CD14-positive monocyte (primary cell): ENCODE results near the gene GLI1. TPM values are rescaled to one million over a fixed set of nuclear protein-coding genes. Genes with fewer than 3 reads are reported as not detected.

Experiments used
- DNase-seq, 3 donors: peaks; one replicate each; pipeline ENCODE4 v3.0.0-alpha.2; 2011 to 2022
- H2AFZ ChIP-seq: 2 replicates; pipeline ENCODE4 v1.6.0; 2012; ENCODE audit warnings: mild to moderate bottlenecking, low read depth, low read length, inconsistent platforms; ENCODE audit not compliant: insufficient read depth, poor library complexity, severe bottlenecking
- H3K27ac ChIP-seq, 2 donors: 1 replicate in 1 of 2; 2 replicates in 1 of 2; pipeline ENCODE4 v1.5.1; 2012 to 2013; ENCODE audit warnings: low read length in 2 of 2, control low read depth in 1 of 2, inconsistent platforms in 1 of 2, low read depth in 1 of 2, mild to moderate bottlenecking in 1 of 2
- H3K27me3 ChIP-seq, 2 donors: one replicate each; pipeline versions ENCODE4 v1.6.0 to v1.6.1; 2011 to 2013; ENCODE audit warnings: low read length in 2 of 2; ENCODE audit not compliant: control insufficient read depth in 2 of 2, insufficient read depth in 2 of 2
- H3K36me3 ChIP-seq, 2 donors: replicated peaks in 1 of 2; 1 replicate in 1 of 2; 2 replicates in 1 of 2; pipeline versions ENCODE4 v1.5.1 to v1.6.1; 2012 to 2013; ENCODE audit warnings: low read length in 2 of 2, control low read depth in 1 of 2, inconsistent platforms in 1 of 2, mild to moderate bottlenecking in 1 of 2; ENCODE audit not compliant: insufficient read depth in 2 of 2, control insufficient read depth in 1 of 2
- H3K4me1 ChIP-seq, 2 donors: 1 replicate in 1 of 2; 2 replicates in 1 of 2; pipeline versions ENCODE4 v1.5.1 to v1.6.1; 2012 to 2013; ENCODE audit warnings: low read length in 2 of 2, control low read depth in 1 of 2, inconsistent platforms in 1 of 2, mild to moderate bottlenecking in 1 of 2, moderate library complexity in 1 of 2; ENCODE audit not compliant: insufficient read depth in 2 of 2, control insufficient read depth in 1 of 2
- H3K4me2 ChIP-seq: replicated peaks from 2 replicates; pipeline ENCODE3; 2012; ENCODE audit warnings: low read length, moderate library complexity, mild to moderate bottlenecking; ENCODE audit not compliant: poor library complexity, severe bottlenecking; ENCODE audit errors: extremely low read depth
- H3K4me3 ChIP-seq, 3 experiments: fragments of 200-600 bp in 1 of 3; sonication (generic) in 1 of 3; replicated peaks in 1 of 3; 1 replicate in 2 of 3; 2 replicates in 1 of 3; pipeline ENCODE4 v1.5.1; 2011 to 2013; ENCODE audit warnings: low read length in 3 of 3, mild to moderate bottlenecking in 3 of 3, control low read depth in 2 of 3, low read depth in 2 of 3, inconsistent platforms in 1 of 3, moderate library complexity in 1 of 3
- H3K79me2 ChIP-seq: 2 replicates; pipeline ENCODE4 v1.6.0; 2012; ENCODE audit warnings: mild to moderate bottlenecking, control low read depth, inconsistent platforms, low read length, moderate library complexity; ENCODE audit not compliant: insufficient read depth
- H3K9ac ChIP-seq: 2 replicates; pipeline ENCODE4 v1.6.0; 2017; ENCODE audit warnings: low read length, mild to moderate bottlenecking; ENCODE audit not compliant: insufficient read depth, poor library complexity, severe bottlenecking
- H3K9me3 ChIP-seq, 2 donors: replicated peaks in 1 of 2; 1 replicate in 1 of 2; 2 replicates in 1 of 2; pipeline versions ENCODE4 v1.5.1 to v1.6.1; 2012 to 2013; ENCODE audit warnings: low read length in 2 of 2, control low read depth in 1 of 2; ENCODE audit not compliant: control insufficient read depth in 1 of 2, insufficient read depth in 1 of 2
- H4K20me1 ChIP-seq: 2 replicates; pipeline ENCODE4 v1.6.0; 2012; ENCODE audit warnings: mild to moderate bottlenecking, low read length, control low read depth, moderate library complexity; ENCODE audit not compliant: insufficient read depth
- H3K27ac Mint-ChIP-seq, 7 donors: one replicate each; pipeline ENCODE4 v1.8.0; 2020; ENCODE audit warnings: mild to moderate bottlenecking in 7 of 7, mixed read lengths in 7 of 7, moderate library complexity in 6 of 7, inconsistent platforms in 2 of 7
- H3K27me3 Mint-ChIP-seq, 3 donors: one replicate each; pipeline ENCODE4 v1.8.0; 2021 to 2022; ENCODE audit warnings: low read depth in 3 of 3, mild to moderate bottlenecking in 3 of 3, mixed read lengths in 3 of 3, moderate library complexity in 3 of 3, inconsistent platforms in 1 of 3
- H3K36me3 Mint-ChIP-seq, 2 donors: one replicate each; pipeline ENCODE4 v1.8.0; 2020; ENCODE audit warnings: mixed read lengths in 2 of 2, inconsistent platforms in 1 of 2, mild to moderate bottlenecking in 1 of 2
- H3K4me1 Mint-ChIP-seq: one replicate; pipeline ENCODE4 v1.8.0; 2020; ENCODE audit warnings: mild to moderate bottlenecking, mixed read lengths
- H3K4me3 Mint-ChIP-seq, 2 donors: one replicate each; pipeline ENCODE4 v1.8.0; 2020; ENCODE audit warnings: mild to moderate bottlenecking in 2 of 2, mixed read lengths in 2 of 2, moderate library complexity in 1 of 2
- H3K9me3 Mint-ChIP-seq, 7 donors: one replicate each; pipeline ENCODE4 v1.8.0; 2020 to 2022; ENCODE audit warnings: mixed read lengths in 7 of 7, mild to moderate bottlenecking in 6 of 7, moderate library complexity in 6 of 7, inconsistent platforms in 2 of 7
- WGBS: methylation state at CpG from one replicate; pipeline ENCODE4 v1.1.5; 2013; ENCODE audit warnings: missing lambda C conversion rate; ENCODE audit not compliant: insufficient coverage; 5-methylcytosine and 5-hydroxymethylcytosine counted together
- intact Hi-C, 2 donors: fragments of 100-400 bp; cut with micrococcal nuclease; formaldehyde crosslinking; loops; one replicate each; pipeline versions ENCODE4 v1.15.0 to v1.15.1; 2023
- polyA plus RNA-seq, 3 donors: library from polyadenylated mRNA; depleted of rRNA in 1 of 3; unstranded in 2 of 3; stranded (reverse) in 1 of 3; fragments of 300-500 nt in 2 of 3; fragments of >200 nt in 1 of 3; fragmentation: Illumina TruSeq in 2 of 3; gene quantifications; 1 replicate in 2 of 3; 2 replicates in 1 of 3; pipeline ENCODE4 v1.2.3, GENCODE V29; 2012 to 2021
- TF ChIP-seq, protein P1 (sequence below): fragments of 200-600 bp; IDR thresholded peaks from one replicate; pipeline ENCODE4 v1.8.0; 2022; ENCODE audit warnings: antibody characterized with exemption, mild to moderate bottlenecking

GLI1 gene
- polyA plus RNA-seq, 3 donors: 0.05 TPM; not detected in 2

DNA sequence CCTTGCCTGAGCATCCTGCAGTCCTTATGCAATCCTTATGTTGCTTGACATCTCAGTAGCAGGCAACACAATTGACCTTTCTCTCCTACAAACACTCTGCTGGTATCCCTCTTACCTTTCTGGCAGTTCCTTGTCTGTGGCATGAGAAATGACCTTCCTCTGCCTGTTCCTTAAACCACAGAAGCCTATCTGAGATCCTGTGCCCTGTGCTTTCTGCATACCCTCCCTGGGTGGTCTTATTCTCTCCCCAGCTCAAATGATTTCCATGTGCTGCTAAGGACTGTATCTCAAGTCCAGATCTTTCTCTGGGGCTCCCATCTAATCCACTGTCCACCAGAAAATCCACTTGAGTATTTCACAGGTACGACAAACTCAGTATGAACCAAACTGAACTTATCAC is 22.1 kb downstream of the GLI1 start:
- H3K4me1 Mint-ChIP-seq: peaks cover 42% of the 10 kb centered on the region
- peaks cover 9 to 19% of the 10 kb centered on the region in 2 donors for H3K36me3 Mint-ChIP-seq
- TF ChIP-seq, protein P1, sequence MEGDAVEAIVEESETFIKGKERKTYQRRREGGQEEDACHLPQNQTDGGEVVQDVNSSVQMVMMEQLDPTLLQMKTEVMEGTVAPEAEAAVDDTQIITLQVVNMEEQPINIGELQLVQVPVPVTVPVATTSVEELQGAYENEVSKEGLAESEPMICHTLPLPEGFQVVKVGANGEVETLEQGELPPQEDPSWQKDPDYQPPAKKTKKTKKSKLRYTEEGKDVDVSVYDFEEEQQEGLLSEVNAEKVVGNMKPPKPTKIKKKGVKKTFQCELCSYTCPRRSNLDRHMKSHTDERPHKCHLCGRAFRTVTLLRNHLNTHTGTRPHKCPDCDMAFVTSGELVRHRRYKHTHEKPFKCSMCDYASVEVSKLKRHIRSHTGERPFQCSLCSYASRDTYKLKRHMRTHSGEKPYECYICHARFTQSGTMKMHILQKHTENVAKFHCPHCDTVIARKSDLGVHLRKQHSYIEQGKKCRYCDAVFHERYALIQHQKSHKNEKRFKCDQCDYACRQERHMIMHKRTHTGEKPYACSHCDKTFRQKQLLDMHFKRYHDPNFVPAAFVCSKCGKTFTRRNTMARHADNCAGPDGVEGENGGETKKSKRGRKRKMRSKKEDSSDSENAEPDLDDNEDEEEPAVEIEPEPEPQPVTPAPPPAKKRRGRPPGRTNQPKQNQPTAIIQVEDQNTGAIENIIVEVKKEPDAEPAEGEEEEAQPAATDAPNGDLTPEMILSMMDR: no peak
- no peak overlapping the region for H3K4me3 Mint-ChIP-seq
- H3K79me2 ChIP-seq: peaks cover 38% of the 10 kb centered on the region
- H3K4me3 ChIP-seq: no peak overlapping the region
- H3K27ac ChIP-seq: no peak overlapping the region
- no peak overlapping the region for H2AFZ ChIP-seq
- peaks cover 0 to 2% (median 0%) of the 10 kb centered on the region in 3 donors for H3K27me3 Mint-ChIP-seq
- H3K27ac Mint-ChIP-seq: peak overlapping the region in 2 of 7 donors; percentile 4 to 48
- no peak for DNase-seq
- no peaks in the 10 kb centered on the region for H3K27me3 ChIP-seq
- H3K9ac ChIP-seq: no peak overlapping the region
- H3K4me1 ChIP-seq: peaks cover 29 to 41% of the 10 kb centered on the region in 2 donors
- no peaks in the 10 kb centered on the region for H3K9me3 ChIP-seq
- H4K20me1 ChIP-seq: no peaks in the 10 kb centered on the region
- no peaks in the 10 kb centered on the region for H3K9me3 Mint-ChIP-seq
- intact Hi-C loops: no loop called here
- no peaks in the 10 kb centered on the region for H3K36me3 ChIP-seq
- WGBS: no CpG with 5 or more reads among the region's 1 CpG
- H3K4me2 ChIP-seq: no peak overlapping the region

DNA sequence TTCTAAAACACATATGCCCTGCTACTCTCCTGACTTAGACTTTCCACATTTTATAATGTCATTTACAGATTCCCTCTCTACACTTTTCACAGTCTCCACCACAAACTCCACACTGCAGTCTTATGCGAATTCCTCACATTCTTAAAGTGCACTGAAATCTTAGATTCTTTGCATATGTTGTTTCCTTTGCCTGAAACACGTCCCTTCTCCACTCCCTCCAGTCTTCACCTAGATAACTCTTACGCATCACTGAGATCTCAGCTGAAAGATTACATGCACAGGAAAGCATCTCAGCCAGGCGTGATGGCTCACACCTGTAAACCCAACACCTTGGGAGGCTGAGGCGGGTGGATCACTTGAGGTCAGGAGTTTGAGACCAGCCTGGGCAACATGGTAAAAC is 23.9 kb downstream of the GLI1 start:
- Mint-ChIP-seq H3K36me3 (peaks cover 9 to 17% of the 10 kb centered on the region in 2 donors), H3K4me3 (no peak overlapping the region), H3K27me3 (peaks cover 0 to 2% (median 0%) of the 10 kb centered on the region in 3 donors), H3K9me3 (no peaks in the 10 kb centered on the region), H3K4me1 (peaks cover 43% of the 10 kb centered on the region), H3K27ac (no peak overlapping the region)
- Histone ChIP-seq H4K20me1 (no peaks in the 10 kb centered on the region), H3K36me3 (no peaks in the 10 kb centered on the region), H3K79me2 (peaks cover 22% of the 10 kb centered on the region), H3K4me2 (no peak overlapping the region), H3K4me3 (no peak overlapping the region), H3K4me1 (peaks cover 31 to 34% of the 10 kb centered on the region in 2 donors), H3K9me3 (no peaks in the 10 kb centered on the region), H2AFZ (no peak overlapping the region), H3K9ac (no peak overlapping the region), H3K27ac (no peak overlapping the region), H3K27me3 (no peaks in the 10 kb centered on the region)
- TF ChIP-seq, protein P1: no peak
- 98% methylated on average over 5 of the region's 5 CpGs for WGBS
- intact Hi-C loops: no loop called here
- DNase-seq: no peak
